ENCODE data around the gene GPC5. TPM values are rescaled to one million over a fixed set of nuclear protein-coding genes. Genes with fewer than 3 reads are reported as not detected.

Gene GPC5
- total RNA-seq, 1 donor from 2014 or later = 0.28 TPM

DNA sequence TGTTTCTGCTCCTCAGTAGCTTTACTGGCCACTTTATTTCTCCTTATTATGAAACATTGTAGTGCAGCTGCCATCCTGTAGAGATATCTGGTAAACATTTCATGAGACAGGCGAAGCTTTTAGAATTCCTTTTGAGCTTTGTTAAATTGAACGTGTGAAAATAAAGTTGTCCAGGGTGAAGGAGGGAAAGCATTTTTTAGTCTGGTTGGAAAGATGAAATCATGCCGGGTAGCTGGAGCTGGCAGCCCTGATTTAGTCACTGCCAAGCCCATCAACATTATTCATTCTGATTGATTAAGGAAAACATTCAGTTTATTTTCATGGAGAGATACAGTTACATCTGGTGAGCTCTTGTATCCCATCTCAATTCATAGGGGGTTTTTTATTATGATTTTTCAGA, 1502.0 kb downstream of the GPC5 start:
- H3K9me3 Mint-ChIP-seq = peaks cover 6% of the 10 kb centered on the region
- no peak overlapping the region for H3K27ac Mint-ChIP-seq (ENCODE audit: unreplicated experiment)
- no peak for DNase-seq (ENCODE audit: low read depth, low spot score)
- no peaks in the 10 kb centered on the region for H3K36me3 Mint-ChIP-seq (ENCODE audit: low read depth)
- no peaks in the 10 kb centered on the region for H3K4me1 Mint-ChIP-seq
- TF ChIP-seq, protein P1, sequence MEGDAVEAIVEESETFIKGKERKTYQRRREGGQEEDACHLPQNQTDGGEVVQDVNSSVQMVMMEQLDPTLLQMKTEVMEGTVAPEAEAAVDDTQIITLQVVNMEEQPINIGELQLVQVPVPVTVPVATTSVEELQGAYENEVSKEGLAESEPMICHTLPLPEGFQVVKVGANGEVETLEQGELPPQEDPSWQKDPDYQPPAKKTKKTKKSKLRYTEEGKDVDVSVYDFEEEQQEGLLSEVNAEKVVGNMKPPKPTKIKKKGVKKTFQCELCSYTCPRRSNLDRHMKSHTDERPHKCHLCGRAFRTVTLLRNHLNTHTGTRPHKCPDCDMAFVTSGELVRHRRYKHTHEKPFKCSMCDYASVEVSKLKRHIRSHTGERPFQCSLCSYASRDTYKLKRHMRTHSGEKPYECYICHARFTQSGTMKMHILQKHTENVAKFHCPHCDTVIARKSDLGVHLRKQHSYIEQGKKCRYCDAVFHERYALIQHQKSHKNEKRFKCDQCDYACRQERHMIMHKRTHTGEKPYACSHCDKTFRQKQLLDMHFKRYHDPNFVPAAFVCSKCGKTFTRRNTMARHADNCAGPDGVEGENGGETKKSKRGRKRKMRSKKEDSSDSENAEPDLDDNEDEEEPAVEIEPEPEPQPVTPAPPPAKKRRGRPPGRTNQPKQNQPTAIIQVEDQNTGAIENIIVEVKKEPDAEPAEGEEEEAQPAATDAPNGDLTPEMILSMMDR (conservative IDR thresholded peaks at IDR 0.05) = no peak
- no peak overlapping the region for H3K4me3 Mint-ChIP-seq
- no peaks in the 10 kb centered on the region for H3K27me3 Mint-ChIP-seq (ENCODE audit: low read depth)

DNA sequence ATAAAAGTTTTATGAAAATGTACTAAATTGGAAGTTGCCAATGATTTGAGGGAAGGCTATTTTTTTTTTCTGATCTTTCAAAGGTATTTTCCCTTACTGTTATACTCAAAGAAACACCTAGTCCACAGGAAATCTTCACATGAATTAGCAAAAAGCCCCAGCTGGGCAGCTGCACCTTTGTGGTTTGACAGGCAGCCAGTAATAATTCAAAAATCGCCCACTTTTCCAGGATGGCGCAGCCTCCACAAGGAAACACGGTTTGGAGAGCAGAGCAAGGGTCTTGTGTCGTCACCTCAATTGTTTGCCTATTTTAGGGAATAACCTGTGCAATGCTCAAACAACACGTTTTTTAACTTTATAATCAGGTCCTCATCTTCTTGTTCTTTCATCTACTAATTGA, 1503.3 kb downstream of the GPC5 start:
- TF ChIP-seq, protein P1 (conservative IDR thresholded peaks at IDR 0.05) = no peak
- Mint-ChIP-seq H3K36me3 (ENCODE audit: low read depth) (no peaks in the 10 kb centered on the region), H3K4me1 (no peaks in the 10 kb centered on the region), H3K4me3 (no peak overlapping the region), H3K27ac (ENCODE audit: unreplicated experiment) (no peak overlapping the region), H3K9me3 (peaks cover 6% of the 10 kb centered on the region), H3K27me3 (ENCODE audit: low read depth) (no peaks in the 10 kb centered on the region)
- no peak for DNase-seq (ENCODE audit: low read depth, low spot score)

DNA sequence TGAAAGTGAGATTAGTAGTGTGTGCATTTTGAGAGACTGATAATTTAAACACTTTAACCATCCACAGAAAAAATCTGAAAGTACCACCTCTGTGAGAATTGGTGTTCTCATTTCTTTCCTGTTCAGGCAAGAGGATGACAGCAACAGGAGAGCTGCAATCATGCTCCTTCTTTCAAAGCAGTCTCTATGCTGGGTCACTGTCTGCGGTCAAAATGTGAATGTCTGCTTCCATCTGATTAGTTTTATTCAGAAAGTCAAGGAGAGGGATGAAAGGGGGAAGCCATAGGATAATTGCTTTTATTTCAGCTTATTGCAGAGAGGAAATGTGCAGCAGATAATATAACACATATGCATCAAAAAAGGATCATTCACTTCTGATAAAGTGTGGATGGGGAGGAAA, 1514.2 kb downstream of the GPC5 start:
- TF ChIP-seq, protein P1 (conservative IDR thresholded peaks at IDR 0.05) = no peak
- DNase-seq (ENCODE audit: low read depth, low spot score) = no peak
- Mint-ChIP-seq H3K4me3 (no peak overlapping the region), H3K4me1 (peaks cover 20% of the 10 kb centered on the region), H3K9me3 (no peaks in the 10 kb centered on the region), H3K27ac (ENCODE audit: unreplicated experiment) (no peak overlapping the region), H3K27me3 (ENCODE audit: low read depth) (no peaks in the 10 kb centered on the region), H3K36me3 (ENCODE audit: low read depth) (no peaks in the 10 kb centered on the region)

DNA sequence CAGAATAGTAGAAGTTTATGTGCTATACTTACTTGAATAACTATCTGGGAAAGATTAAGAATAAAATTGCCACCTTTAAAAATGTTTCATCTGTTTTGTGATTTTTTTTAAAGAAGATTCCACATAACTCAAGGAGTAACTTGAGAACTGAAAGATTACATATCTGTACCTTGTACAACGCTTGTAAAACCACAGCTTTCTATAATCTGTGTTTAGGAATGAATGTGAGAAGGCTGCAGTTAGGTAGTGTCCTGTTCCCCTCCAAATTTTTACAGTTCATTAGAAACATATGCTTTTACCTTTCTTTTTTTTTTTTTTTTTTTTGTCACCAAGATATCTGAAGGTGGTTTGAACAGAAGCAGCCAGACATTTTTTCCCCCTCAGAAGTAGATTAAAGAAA, 1515.4 kb downstream of the GPC5 start:
- Mint-ChIP-seq H3K27me3 (ENCODE audit: low read depth) (no peaks in the 10 kb centered on the region), H3K4me1 (peaks cover 20% of the 10 kb centered on the region), H3K27ac (ENCODE audit: unreplicated experiment) (no peak overlapping the region), H3K4me3 (no peak overlapping the region), H3K36me3 (ENCODE audit: low read depth) (no peaks in the 10 kb centered on the region), H3K9me3 (no peaks in the 10 kb centered on the region)
- DNase-seq (ENCODE audit: low read depth, low spot score) = no peak
- TF ChIP-seq, protein P1 (conservative IDR thresholded peaks at IDR 0.05) = no peak

Small RNA genes lying within 50 kb of the gene (microRNA-seq; reads per million reads assigned to microRNA genes)
- not detected for gene MIR548AS

Other genes starting within 250 kb of the GPC5 start
- gene MIR17HG, start 50.9 kb upstream of the GPC5 start, total RNA-seq = 40.6 and 40.9 TPM in 2 replicates